Activated CD4-positive, alpha-beta T cell treated with anti-CD3 and anti-CD28 coated beads, Interleukin-2, Interleukin-4, amounts not matched to agents 100 ng/mL and 50 ng/mL, durations not matched to agents 16 hours and 8 hours (primary cell): ENCODE results near the gene STARD5.

Experiments
- DNase-seq: peaks from one replicate; pipeline ENCODE4 v3.0.0-alpha.2; 2020; ENCODE audit warnings: low spot score

Gene STARD5

GRCh38 chr15:81292523-81293001, 31.4 kb downstream of the STARD5 start:
- DNase-seq = no peak

- no peak for DNase-seq
These were observed 31.9 kb downstream of the STARD5 start for GRCh38 chr15:81291916-81292522.

GRCh38 chr15:81289910-81290309, 34.0 kb downstream of the STARD5 start:
- no peak for DNase-seq

- DNase-seq = no peak
These were observed 35.3 kb downstream of the STARD5 start for GRCh38 chr15:81288616-81289015.

GRCh38 chr15:81288040-81288439, 35.9 kb downstream of the STARD5 start:
- DNase-seq = no peak

- DNase-seq = no peak
These were observed 37.3 kb downstream of the STARD5 start for GRCh38 chr15:81286621-81287121.

GRCh38 chr15:81285461-81285860, 38.5 kb downstream of the STARD5 start:
- no peak for DNase-seq

GRCh38 chr15:81284256-81285031, 39.5 kb downstream of the STARD5 start:
- no peak for DNase-seq

- DNase-seq = no peak
These were observed 41.0 kb downstream of the STARD5 start for GRCh38 chr15:81282911-81283310.

GRCh38 chr15:81282606-81282895, 41.4 kb downstream of the STARD5 start:
- DNase-seq = no peak

- no peak for DNase-seq
These were observed 42.0 kb downstream of the STARD5 start for GRCh38 chr15:81281766-81282605.

- DNase-seq = no peak
These were observed 42.5 kb downstream of the STARD5 start for GRCh38 chr15:81281456-81281735.

GRCh38 chr15:81280696-81281455, 43.1 kb downstream of the STARD5 start:
- no peak for DNase-seq

GRCh38 chr15:81279621-81280485, 44.1 kb downstream of the STARD5 start:
- no peak for DNase-seq

- DNase-seq = no peak
These were observed 45.5 kb downstream of the STARD5 start for GRCh38 chr15:81278306-81279029.

- DNase-seq = no peak
These were observed 46.1 kb downstream of the STARD5 start for GRCh38 chr15:81277851-81278250.

- DNase-seq = no peak
These were observed 47.0 kb downstream of the STARD5 start for GRCh38 chr15:81276967-81277366.

GRCh38 chr15:81275711-81276392, 48.1 kb downstream of the STARD5 start:
- DNase-seq = no peak

- DNase-seq = peak; percentile 88
These were observed 48.8 kb downstream of the STARD5 start for GRCh38 chr15:81274931-81275707.
